Daoy (cell line): ENCODE measurements around the gene ZER1. TPM values are rescaled to one million over a fixed set of nuclear protein-coding genes. Genes with fewer than 3 reads are reported as not detected.
A peak's percentile ranks its signal among the peaks of the same experiment; 100 is the strongest.
"Not testable (repeated sequence)": the region's sequence is repeated elsewhere in the genome, so short reads cannot be mapped to it uniquely, and the experiment has no call there.

Experiments
- DNase-seq: peaks from one replicate; pipeline ENCODE4 v3.0.0-alpha.2; 2015; ENCODE audit warnings: low read depth
- total RNA-seq: library from RNA; depleted of rRNA; stranded (reverse); fragments of >200 nt; shearing (Covaris generic); gene quantifications from 2 replicates; pipeline ENCODE4 v1.2.3, GENCODE V29; 2014

The ZER1 gene
- total RNA-seq, 1 experiment from 2014 or later: 9.1 TPM

DNA sequence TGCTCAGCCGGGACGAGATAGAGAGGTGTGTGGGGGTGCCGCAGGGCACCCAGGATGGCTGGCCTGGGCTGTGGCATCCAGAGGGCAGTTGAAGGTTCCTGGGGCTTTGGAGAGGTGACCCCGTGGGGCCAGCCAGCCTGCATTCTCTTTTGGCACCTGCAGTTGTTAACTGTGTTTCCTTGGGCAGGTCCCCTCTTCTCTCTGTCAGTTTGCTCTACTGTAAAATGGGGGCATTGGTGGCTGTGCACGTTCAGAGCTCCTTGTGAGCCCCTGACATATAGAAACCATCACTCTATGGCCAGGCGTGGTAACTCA lies 56.3 kb downstream of the ZER1 start:
- DNase-seq: no peak

DNA sequence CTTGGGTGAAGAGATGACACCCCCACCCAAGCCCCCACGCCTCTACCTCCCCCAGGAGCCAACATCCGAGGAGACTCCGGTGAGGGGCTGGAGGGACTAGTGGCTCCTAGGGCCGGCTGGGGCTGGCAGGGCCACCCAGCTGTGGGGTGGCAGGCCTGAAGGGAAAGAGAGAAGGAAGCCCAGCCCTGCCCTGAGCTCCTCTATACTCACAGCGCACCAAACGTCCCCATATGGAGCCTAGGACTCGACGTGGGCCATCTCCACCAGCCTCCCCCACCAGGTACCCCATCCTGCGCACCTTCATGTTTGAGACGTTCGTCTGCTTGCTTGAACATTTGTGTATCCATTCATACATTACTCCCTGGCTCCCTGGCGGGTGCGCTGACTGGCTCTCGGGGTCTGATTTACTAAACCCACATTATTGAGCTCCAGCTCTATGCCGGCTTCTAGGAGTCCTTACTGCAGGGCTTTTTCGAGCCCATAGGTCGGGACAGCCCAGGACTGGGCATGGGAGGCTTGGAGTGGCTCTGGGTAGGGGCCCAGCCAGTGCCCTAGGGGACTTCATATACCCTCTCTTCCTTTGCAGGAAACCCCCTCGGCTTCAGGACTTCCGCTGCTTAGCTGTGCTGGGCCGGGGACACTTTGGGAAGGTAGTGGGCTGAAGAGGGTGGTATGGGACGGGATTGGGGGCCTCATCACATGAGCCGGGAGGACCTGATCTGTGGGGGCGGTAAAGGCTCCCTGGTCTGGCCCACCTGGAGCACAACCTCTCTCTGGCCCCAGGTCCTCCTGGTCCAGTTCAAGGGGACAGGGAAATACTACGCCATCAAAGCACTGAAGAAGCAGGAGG lies 56.9 kb downstream of the ZER1 start:
- no peak for DNase-seq

DNA sequence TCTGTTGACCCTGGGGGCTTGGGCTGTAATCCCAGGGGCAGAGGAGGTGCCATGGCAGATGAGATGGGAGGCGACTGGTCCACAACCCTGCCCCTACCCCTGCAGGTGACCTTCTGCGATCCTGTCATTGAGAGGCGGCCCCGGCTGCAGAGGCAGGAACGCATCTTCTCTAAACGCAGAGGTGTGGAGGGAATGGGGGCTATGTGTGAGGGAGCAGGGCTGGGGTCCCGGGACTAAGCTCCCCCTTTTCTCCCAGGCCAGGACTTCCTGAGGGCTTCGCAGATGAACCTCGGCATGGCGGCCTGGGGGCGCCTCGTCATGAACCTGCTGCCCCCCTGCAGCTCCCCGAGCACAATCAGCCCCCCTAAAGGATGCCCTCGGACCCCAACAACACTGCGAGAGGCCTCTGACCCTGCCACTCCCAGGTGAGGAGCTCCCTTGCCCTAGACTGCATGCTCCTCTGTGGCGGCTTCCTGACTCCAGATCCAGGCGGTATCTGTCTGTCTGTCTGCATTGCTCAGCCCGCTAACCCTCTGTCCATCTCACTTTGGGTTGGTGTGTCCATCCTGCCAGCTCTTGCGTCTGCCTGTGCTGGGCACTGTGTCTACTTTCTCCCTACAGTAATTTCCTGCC lies 57.7 kb downstream of the ZER1 start:
- no peak for DNase-seq

DNA sequence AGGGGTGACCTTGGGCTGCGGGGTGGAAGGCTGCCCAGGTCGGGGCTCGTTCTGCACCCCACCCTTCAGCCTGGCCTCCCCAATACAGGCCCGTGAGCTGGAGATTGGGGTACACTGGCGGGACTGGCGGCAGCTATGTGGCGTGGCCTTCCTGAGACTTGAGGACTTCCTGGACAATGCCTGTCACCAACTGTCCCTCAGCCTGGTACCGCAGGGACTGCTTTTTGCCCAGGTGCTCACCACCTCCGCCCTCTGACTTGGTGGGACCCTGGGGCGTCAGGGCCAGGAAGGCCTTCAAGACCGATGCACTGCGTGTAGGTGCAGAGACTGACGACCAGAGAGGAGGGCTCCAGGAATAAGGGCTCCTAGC lies 58.3 kb downstream of the ZER1 start:
- DNase-seq: no peak

DNA sequence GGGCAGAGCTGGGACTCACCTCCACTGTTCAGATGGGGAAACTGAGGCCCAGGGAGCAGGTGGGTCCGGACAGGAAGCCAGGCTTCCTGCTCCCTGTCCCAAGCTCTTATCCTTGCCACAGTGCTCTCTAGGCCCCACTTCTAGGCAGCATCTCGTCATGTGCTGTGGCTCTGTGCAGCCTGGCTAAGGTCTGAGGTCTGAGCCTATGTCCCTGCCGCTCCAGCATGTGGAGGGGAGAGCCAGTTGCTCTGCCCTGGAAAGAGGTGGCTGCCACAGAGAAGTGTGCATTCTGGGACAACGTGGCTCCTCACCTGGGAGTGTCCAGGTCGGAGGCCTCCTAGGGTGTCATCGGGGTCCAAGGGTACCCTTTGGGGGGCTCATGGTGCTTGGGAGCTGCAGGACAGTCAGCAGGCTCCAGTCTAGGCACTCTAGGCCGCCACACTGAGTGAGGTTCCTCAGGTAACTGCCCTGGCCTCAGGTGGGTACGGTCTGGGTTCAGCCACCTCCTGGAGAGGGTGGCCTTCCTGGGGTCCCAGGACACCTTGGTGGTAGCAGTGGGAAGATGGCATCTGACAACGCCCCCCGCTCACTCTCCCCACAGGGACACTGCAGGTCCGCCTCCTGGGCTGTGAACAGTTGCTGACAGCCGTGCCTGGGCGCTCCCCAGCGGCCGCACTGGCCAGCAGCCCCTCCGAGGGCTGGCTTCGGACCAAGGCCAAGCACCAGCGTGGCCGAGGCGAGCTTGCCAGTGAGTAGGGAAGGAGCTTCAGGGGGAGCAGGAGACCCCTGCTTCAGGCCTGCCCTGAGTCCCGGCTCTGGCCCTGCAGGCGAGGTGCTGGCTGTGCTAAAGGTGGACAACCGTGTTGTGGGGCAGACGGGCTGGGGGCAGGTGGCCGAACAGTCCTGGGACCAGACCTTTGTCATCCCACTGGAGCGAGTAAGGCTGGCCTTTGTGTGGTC lies 59.0 kb downstream of the ZER1 start:
- no peak for DNase-seq

DNA sequence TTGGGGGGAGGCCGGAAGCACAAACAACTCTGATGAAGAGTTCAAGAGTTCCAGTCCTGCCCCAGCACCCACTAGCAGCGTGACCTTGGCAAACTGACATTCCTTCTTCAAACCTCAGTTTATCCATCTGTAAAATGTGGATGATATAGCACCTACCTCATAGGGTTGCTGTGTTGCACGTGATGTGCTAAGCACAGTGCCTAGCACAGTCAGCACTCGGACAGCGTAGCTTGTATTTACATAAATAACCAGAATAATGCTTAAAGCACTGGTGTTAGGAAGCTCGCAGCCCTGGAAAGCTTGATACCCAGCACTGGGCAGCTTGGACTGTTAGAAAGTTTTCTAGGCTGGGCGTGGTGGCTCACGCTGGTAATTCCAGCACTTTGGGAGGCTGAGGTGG lies 64.3 kb downstream of the ZER1 start:
- DNase-seq: no peak

DNA sequence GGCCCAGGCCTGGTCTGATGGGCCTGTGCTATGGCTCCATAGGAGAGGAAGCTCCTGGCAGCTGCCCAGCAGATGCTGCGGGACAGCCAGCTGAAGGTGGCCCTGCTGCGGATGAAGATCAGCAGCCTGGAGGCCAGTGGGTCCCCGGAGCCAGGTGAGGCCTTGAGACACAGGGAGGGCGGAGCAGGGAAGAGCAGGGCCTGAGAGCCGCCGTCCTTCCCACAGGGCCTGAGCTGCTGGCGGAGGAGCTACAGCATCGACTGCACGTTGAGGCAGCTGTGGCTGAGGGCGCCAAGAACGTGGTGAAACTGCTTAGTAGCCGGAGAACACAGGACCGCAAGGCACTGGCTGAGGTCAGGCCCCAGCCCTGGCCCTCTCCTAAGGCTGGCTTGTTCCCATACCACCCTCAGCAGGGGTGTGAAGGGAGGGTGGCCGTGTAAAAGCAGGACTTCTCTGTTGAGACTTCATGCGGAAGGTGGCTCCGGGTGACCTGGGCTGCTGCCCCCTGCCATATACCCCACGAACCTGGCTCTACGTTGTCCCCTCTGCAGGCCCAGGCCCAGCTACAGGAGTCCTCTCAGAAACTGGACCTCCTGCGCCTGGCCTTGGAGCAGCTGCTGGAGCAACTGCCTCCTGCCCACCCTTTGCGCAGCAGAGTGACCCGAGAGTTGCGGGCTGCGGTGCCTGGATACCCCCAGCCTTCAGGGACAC lies 64.9 kb downstream of the ZER1 start:
- DNase-seq: no peak

DNA sequence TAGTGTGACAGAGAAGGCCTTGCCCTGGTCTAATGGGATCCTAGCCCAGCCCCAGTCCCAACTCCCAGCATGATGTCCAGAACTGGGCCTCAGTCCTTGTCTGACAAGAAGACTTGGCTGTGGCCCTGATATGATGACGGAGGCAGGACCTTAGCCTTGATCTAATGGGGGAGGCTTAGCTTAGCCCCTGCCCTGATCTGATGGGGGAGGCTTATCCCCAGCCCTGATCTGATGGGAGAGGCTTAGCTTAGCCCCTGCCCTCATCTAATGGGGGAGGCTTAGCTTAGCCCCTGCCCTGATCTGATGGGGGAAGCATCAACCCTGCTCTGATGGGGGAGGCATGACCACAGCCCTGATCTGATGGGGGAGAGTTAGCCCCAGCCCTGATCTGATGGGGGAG lies 65.7 kb downstream of the ZER1 start:
- no peak for DNase-seq

DNA sequence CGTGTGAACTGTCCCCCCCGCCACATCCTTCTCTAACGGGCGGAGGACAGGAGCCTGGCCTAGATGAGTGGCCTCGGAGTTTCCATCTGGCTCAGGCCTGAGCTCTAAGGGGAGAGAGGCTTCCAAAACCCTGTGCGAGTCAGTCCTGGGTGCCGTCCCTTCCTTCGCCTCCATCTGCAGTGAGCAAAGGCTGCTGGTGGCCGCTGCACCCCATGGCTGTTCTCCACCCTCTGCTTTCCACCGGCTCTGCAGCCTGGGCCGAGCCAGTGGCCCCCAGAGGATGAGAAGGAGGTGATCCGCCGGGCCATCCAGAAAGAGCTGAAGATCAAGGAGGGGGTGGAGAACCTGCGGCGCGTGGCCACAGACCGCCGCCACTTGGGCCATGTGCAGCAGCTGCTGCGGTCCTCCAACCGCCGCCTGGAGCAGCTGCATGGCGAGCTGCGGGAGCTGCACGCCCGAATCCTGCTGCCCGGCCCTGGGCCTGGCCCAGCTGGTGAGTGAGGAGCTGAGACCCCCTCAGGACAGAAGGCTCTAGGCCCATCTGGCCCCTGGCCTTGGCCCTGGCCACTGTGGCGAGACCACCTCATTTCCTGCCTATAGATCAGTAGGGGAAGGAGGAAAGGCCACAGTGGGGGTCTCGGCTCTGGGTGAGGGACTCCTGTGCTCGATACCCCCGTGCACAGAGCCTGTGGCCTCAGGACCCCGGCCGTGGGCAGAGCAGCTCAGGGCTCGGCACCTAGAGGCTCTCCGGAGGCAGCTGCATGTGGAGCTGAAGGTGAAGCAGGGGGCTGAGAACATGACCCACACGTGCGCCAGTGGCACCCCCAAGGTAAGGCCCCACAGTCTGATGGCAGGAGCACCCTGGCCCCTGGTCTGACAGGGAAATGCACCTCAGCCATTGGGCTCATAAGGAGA lies 66.4 kb downstream of the ZER1 start:
- no peak for DNase-seq

DNA sequence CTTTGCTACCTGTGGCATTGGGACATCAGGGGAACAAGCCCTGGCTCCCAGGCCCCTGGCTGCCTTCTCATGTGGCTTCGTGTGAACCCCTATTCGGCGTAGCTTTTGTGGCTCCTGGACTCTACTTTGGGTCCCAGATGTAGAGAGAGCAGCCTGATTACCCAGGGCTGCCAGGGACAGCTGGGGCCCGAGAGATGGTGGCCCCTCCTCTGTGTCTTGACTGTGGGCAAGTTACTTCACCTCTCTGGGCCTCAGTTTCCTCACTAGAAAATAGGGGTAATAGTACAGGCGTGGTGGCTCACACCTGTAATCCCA lies 67.4 kb downstream of the ZER1 start:
- no peak for DNase-seq

DNA sequence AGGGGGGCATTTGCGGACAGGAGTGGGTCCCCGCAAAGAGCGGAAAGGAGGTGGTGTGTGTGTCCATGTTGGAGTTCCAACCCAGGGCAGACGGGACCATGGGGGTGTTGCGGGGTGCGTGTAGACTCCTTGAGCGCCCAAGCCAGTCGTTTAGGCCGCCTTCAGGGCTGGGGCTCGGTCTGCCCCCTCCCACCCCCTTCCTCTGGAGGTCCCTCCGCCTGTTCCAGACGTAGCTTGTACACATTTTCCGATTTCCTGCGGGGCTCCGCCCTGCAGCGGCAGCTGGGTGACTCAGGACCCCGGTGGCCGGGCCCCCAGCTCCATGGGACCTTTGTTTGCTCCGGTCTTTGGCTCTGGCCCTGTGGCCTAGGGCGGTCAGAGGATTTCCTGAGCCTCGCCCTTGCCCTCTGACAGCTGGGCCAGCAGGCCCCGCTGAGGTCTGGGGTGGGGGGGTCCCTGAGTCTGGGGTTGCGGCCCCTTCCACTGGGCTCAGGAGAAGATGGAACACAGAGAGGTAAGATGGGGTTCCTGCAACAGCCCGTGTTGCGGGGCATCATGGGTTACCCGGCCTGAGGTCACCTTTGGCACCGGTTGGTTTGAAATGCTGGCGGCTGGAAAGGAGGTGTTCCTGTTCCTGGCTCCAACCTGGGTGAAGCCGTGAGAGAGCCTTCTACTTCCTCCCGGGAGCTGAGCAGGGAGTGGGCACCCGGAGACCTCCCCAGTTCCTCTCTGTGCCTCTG lies 67.9 kb downstream of the ZER1 start:
- DNase-seq: no peak

DNA sequence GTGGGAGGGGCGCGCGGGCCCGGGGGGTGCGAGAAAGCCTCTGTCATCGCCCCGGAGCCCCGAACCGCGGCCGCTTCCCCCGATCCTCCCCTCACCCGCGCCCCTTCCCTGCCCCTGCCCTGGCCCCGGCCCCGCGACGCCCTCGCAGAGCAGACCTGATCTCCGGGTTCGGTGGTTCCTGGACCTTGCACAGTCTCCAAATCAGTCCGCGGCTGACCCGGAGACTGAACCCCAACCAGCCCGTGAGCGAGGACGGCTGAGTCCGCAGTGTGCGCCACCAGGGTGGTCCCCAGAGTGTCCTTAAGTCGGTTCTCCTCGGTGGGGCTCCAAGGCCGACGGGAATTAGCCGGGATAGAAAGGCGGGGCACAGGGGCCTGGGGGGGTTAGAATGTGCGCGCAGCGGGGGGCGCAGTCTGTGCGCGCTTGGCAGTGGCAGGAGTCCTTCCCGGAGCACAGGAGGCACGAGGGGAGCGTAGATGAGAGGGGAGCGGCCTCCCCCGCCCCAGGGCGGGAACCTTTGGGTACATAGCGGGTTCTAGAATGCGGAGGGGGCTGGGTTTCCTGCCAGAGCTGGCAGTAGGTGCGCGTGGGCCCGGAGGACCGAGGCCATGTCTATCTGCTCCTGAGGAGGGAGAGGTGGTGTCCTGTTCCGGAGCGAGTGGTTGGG lies 68.6 kb downstream of the ZER1 start:
- DNase-seq: peak; percentile 58

DNA sequence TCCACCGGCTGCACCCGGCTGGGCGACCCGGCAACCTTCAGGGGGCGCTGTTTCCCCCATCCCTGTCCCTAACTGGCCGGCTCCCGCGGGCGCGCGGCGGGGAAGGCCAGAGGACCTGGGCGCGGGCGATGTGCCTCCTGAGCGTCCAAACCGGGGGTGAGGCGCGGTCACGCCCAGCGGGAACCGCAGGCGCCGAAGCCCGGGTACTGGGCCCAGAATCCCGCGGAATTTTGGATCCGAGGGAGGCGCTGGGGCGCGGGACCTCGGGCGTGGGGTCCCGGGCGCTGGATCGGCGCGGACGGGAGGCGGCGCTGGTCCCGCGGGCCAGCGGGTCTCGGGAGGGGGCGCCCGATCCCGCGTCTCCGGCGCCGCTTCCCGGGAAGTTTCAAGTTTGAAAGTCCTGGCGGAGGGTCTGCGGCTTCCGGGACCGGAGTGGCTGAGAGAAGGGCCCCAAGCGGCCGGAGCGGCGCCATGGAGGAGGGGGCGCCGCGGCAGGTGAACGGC lies 69.2 kb downstream of the ZER1 start, which contains the start of gene PKN3:
PKN3 (plus strand) TSS at position 59 of the 504 bp plus-strand sequence; CDS start at position 472, 413 bp downstream.
- peak; percentile 94 for DNase-seq

DNA sequence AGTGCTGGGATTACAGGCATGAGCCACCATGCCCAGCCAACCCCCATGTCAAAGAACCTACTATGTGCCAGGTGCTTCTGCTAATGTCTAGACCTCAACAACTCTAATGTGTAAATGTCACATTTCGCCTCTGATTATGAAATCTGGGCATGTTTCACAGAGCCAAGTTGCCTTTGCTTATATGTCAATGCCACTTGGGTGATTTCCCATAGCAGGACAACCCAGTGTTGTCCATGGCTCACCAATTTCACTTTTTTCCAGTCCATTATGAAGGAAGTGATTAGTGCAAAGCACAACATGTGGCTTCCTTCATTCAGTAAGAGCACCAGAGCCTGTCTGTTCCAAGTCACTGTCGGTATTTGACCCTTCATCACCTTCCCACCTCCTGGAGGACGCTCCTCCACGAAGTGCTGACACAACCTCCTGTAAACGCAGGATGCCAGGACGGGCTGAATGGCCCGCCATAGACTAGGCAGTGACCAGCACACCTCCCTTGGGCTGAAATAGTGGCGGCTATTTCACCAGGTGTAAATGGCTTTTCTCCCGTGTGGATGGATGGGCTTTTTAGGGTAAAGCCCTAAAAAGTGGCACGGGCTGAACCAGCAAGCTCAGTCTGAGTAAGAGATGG lies 70.4 kb downstream of the ZER1 start:
- no peak for DNase-seq

DNA sequence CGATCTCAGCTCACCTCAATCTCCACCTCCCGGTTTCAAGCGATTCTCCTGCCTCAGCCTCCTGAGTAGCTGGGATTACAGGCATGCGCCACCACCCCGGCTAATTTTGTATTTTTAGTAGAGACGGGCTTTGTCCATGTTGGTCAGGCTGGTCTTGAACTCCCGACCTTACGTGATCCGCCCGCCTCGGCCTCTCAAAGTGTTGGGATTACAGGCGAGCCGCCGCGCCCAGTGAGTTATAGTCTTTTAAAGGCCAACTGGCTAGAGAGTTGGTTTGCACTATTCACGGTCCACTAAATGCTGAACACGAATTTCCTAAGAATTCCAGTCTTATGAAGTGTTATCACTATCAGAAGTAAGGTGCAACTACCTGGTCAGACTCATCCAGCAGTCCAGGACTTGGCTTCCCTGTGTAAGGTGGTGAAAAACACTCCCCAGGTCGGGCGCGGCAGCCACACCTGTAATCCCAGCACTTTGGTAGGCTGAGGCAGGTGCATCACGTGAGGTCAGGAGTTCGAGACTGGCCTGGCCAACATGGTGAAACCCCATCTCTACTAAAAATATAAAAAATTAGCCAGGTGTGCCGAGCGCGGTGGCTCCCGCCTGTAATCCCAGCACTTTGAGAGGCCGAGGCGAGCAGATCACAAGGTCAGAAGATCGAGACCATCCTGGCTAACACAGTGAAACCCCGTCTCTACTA lies 72.5 kb downstream of the ZER1 start:
- DNase-seq: not testable (repeated sequence)

DNA sequence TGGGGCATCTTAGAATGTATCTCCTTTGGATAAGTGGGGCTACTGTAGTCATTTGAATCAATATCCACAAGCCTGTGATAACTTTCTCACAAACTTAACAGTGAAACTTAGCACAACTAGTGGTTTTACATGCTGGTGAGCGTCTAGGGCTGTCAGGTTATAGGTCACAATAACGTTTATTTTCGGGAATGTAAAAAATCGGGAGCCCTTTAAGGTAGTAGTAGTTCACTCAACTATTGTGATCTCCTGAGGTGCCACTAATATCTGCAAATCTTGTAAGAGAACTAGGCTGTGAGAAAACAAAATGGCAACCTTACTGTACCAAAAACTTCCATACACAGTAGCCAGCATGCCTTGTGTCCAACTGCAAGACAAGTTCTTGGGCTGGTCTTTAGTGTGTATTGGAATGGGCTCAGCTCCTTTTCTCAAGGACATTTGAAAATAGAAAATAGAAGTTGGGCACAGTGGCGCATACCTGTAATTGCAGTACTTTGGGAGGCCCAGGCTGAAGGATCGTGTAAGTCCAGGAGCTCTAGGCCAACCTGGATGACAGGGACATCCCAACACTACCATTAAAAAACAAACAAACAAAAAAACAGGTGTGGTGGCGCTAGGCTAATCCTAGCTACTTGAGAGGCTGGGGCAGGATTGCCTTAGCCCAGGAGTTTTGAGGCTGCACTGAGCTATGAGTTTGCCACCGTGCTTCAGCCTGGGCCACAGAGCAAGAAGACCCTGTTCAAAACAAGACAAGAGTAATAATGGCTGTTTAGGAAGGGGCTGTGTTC lies 74.6 kb downstream of the ZER1 start:
- DNase-seq: no peak

DNA sequence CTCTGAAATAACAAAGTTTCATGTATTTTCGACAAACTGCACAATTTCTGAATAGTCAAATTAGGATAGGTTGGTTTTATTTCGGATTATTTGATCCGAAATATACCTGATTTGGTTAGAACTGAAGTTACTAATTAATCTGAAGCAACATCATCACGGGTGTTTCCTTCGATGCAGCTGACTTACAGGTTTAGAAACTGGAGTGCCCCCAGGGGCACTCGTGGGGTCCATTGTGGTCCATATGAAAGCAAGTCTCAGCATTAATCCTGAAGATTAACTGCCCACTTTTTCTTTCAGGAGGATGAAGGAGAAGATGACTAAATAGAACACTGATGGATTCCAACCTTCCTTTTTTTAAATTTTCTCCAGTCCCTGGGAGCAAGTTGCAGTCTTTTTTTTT lies 77.4 kb downstream of the ZER1 start:
- no peak for DNase-seq
